Activated CD4-positive, CD25-positive, alpha-beta regulatory T cell treated with anti-CD3 and anti-CD28 coated beads, Interleukin-2, amount 50 U/mL, for 24 hours (primary cell): ENCODE results near the gene THSD7A.

Experiments
- ATAC-seq, 2 donors: fragments of 150-1000 bp; cut with Tn5 transposase; one replicate each; pipeline ENCODE4 v1.10.0; 2021; ENCODE audit warnings: mild to moderate bottlenecking in 1 of 2, moderate library complexity in 1 of 2

The THSD7A gene, protein sequence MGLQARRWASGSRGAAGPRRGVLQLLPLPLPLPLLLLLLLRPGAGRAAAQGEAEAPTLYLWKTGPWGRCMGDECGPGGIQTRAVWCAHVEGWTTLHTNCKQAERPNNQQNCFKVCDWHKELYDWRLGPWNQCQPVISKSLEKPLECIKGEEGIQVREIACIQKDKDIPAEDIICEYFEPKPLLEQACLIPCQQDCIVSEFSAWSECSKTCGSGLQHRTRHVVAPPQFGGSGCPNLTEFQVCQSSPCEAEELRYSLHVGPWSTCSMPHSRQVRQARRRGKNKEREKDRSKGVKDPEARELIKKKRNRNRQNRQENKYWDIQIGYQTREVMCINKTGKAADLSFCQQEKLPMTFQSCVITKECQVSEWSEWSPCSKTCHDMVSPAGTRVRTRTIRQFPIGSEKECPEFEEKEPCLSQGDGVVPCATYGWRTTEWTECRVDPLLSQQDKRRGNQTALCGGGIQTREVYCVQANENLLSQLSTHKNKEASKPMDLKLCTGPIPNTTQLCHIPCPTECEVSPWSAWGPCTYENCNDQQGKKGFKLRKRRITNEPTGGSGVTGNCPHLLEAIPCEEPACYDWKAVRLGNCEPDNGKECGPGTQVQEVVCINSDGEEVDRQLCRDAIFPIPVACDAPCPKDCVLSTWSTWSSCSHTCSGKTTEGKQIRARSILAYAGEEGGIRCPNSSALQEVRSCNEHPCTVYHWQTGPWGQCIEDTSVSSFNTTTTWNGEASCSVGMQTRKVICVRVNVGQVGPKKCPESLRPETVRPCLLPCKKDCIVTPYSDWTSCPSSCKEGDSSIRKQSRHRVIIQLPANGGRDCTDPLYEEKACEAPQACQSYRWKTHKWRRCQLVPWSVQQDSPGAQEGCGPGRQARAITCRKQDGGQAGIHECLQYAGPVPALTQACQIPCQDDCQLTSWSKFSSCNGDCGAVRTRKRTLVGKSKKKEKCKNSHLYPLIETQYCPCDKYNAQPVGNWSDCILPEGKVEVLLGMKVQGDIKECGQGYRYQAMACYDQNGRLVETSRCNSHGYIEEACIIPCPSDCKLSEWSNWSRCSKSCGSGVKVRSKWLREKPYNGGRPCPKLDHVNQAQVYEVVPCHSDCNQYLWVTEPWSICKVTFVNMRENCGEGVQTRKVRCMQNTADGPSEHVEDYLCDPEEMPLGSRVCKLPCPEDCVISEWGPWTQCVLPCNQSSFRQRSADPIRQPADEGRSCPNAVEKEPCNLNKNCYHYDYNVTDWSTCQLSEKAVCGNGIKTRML (N-terminal part only)

GRCh38 chr7:11831736-11832495 is at the start of gene THSD7A:
Gene THSD7A, minus strand, starts transcription at chr7:11832198. Its CDS starts 252 bp downstream, at chr7:11831946.
- ATAC-seq = peak; percentile 41 to 49

GRCh38 chr7:11881680-11882079 is 49.7 kb upstream of the THSD7A start:
- ATAC-seq = no peak

DNA sequence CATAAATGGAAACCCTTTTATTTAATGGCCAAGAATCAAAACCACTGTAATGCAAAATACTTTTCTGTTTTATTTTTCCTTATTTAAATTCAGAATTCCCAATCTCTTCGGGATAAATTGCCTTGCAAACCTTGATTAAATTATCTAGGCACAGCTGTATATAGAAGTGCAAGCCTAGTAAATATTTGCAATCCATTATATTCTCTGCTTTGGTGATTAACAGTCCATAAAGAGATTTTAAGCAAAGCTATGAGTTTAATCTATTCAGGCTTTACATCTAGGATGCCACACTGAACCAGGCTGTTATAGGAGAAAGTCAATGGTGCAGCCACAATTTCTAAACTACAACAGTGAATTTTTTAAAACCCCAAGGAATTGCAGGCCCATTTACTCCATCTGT is 43.6 kb upstream of the THSD7A start:
- no peak for ATAC-seq

GRCh38 chr7:11865671-11866070 is 33.7 kb upstream of the THSD7A start:
- ATAC-seq = no peak

- no peak for ATAC-seq
Observed at GRCh38 chr7:11858622-11859302, 26.8 kb upstream of the THSD7A start.

DNA sequence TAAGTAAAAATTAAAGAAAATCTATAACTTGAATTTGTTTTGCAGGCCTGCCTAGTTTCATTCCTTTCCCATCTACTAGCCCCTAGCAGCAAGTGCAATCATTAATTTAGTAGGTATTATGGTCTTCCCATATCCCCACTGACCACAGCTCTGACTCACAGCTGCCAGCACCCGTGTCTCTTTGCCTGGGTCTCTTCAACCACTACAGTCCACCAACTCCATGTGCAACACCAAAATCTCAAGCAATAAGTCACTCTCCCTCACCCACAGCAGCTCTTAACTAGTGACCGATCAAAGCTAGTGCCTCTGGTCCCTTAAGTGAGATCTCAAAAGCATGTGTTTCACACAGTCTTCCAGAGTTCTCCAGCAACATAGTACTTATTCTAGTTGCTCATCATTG is 26.0 kb upstream of the THSD7A start:
- no peak for ATAC-seq

DNA sequence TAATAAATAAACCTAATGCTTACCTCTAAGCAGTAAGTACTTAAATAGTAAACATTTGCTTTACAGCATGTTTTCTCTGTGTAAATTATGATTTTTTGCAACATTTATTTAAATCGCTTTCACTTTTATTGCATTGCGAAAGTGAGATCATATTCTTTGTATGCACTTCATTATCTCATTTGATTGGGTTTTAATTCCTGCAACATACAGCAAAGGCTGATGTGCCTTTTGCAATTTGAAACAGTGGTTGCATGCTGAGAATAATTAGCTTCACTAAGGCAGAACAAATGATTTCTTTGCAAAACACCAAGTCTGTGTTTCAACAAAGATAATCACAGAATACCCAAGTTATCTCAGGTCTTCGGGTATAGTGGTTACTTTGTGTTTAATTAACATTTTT is 16.3 kb upstream of the THSD7A start:
- ATAC-seq = no peak

DNA sequence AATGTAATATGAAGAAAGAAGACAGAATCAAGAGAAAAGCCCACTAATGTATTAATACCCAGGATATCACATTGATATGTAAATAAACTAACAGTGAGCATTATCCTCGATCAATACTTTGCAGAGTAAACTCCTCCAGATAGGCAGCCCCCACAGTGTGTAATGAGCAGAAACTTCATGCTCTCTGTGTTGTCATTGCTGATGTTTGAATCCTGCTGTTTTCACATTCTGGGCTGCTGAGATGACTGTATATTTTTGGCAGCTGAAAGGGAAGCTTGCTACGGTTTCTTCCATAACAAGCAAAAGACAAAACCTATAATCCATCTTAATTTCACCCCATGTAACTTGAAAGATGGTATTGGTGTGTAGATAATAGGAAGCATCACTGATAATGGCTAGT is 15.3 kb upstream of the THSD7A start:
- no peak for ATAC-seq

DNA sequence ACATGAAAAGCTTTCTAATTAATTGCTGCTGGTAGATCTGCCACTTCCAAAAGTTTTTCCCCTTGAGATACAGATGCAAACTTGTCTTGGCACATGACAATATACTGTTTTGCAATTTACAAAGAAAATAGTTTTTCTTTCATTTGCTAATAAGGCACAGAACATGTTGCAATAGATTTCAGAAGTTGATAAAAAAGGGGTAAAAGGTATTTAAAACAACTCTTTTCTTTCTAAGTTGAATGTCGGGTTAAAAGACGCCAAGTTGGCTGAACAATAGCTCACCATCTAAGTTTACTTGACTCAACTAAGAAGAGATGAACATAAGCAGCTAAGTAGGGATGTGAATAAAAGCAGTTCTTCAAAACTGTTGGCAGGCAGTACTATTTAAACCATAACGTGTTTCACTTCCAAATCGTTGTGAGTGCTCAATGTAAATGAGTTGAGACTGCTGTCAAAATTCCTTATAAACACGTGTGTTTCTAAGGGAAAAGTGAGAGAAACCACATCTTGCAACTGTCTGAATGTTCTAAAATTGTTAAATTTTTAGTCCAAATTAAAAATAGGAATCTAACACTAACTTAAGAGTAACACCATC is 14.5 kb upstream of the THSD7A start:
- ATAC-seq = no peak

DNA sequence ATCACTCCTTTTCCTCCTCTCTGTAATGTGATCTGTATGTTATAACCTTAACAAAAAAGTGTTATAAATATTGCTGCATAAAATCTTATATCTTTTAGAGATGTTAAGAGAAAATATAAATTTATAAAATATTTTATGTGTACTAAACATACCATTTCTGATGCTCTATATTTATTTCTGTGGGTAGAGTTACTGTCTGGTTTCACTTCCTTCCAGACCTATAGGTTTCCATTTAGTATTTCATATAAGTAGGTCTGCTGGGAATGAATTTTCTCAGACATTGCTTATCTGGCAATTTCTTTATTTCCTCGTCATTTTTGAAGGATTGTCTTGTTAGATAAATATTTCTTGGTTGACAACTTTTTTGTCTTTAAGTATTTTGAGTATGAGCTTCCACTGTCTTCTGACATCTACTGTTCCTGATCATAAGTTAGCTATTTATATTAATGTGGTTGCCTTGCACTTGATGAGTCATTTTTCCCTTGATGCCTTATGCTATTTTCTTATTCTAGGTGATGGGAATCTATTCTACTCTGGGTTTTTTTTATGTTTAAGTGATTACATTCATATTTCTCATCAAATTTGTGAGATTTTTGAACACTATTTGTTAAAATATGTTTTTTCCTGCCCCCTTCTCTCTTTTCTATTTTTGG is 11.2 kb upstream of the THSD7A start:
- ATAC-seq = no peak

DNA sequence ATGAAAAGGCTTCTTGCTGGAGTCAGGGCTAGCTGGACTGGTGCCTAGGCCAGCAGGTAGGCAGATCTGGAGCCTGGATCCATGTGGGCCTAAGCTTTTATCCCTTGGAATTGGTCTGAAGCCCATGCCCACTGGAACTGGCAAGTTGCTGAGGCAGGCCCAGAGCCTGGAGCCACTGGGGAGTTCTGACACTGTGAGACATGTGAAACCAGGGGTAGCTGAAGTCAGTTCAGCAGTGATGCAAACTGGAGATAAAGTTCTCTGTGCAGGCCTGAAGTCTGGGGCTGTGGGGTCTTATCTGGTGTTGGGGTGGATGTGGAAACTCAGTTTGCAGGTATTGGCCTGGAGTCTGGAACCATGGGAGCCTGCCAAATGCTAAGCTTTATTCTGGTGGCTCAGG is 9.7 kb upstream of the THSD7A start:
- ATAC-seq = no peak

DNA sequence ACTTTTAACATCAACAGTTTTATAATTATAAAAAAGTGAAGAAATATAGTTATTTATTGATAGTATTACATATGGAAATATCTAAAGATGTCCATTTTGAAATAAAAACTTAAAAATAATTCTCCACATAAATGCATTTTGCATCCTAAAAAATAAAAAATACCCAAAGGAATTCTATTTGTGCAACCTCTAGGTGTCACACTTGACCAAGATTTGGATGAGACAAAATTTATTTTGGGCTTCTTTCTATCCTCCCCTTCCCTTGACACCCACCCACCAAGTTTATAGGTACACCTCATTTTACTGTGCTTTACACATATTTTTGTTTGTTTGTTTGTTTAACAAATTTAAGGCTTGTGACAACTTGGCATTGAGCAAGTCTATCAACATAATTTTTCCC is 3.3 kb upstream of the THSD7A start:
- ATAC-seq = no peak

GRCh38 chr7:11833431-11833830 is 1.4 kb upstream of the THSD7A start:
- ATAC-seq = no peak

- ATAC-seq = no peak
Observed at GRCh38 chr7:11831156-11831735, 752 bp downstream of the THSD7A start.

DNA sequence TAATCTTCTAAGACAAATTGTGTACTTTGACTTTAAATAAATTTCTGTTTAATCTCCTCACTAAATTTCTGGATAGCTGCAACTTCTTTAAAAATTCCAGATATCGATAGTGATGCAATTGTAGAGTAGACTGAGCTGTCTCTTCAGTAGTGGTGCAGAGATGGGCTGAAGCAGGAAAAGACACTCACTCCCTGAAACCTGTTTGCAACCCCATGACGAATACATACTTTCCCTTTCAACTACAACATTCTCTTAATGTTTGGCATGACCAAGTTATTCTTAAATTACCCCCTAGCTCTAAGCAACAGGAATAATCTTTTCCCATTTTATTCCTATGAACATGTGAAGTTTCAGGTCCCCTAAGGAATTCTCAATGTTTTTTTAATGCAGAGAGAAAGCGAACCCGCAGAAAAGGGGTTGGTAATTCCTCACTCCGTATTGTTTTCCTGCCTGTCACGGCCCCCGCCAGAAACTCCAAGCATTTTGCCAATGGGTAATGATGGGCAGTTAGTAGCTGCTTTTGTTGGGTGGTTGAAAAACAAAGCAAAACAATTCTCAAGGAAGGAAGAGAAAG is 1.3 kb downstream of the THSD7A start:
- no peak for ATAC-seq

DNA sequence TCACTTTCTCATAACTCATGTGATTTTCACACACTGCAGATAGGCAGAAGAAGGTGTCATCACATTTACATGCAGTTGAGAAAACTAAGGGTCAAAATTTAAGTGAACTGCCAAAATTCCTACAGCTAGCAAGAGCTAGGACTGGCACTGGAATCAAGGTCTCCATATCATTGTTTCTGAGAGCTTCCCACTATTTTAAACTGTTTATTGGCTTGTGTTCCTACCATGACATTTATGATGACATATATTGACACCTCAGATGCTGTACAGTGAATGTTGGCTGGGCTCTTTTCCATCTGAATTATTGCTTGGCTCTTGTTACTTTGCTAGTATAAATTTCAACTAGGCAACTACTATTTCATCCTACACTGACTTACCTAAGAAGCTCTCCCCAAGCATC is 2.0 kb downstream of the THSD7A start:
- no peak for ATAC-seq

DNA sequence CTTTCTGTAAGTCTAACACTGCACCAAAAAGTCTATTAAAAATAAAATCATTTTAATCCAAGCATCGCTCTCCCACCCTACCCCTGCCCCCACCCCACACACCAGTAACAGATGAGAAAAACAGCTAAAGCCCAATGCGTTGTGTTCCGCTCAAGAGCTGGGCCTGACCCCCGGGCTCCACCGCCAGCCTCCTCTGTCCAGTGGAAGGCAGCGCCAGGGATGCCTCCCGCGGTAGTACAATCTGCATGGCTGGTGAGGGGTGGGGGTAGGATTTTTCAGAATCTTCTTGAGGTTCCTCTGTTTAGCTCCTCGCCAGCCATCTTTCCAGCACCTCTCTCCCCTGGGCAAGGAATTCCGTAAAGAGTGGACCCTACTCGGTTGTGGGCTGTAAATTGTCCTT is 12.1 kb downstream of the THSD7A start:
- no peak for ATAC-seq

DNA sequence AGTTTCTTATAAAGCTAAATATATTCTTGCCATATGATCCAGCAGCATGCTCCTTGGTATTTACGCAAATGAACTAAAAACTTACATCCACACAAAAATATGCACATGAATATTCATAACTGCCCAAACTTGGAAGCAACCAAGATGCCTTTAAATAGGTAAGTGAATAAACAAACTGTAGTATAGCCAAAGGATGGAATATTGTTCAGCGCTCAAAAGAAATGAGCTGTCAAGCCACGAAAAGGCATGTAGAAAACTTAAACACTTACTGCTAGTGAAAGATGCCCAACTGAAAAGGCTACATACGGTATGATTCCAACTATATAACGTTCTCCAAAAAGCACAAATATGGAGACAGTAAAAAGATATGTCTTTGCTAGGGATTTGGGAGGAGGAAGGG is 12.7 kb downstream of the THSD7A start:
- ATAC-seq = no peak

GRCh38 chr7:11818281-11818680 is 13.7 kb downstream of the THSD7A start:
- no peak for ATAC-seq

DNA sequence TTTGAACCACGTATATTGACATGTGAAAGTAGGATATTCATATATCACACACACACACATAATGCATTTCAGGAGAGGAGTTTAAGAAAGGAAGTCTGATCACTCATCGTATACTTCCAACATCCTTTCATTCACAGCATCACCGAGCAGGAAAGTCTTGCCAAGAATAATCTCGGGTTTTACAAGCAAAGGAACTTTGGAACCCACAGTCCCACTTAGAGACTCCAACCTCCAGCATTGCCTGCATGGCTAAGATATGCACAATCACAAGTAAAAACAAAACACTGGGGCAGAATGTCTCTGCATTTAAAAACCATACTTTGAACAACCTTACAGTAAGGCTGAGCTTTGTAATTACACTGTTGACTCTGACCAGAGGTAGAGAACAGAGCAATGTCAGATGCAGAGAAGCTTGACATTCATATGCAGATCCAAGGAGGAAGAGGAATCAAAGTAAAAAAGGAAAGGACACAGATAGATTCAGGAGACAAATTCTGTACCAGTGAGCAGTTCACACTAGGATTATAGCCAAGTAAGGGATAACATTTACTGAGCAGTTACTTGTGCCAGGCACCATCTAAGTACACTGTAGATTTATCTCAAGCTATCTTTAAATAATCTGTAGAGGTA is 14.8 kb downstream of the THSD7A start:
- ATAC-seq = no peak
